Stimulated activated CD4-positive, alpha-beta T cell treated with anti-CD3 and anti-CD28 coated beads, Interleukin-15, amount 100 ng/mL, for 24 hours (primary cell): ENCODE measurements around the gene NEK7.
"Not testable (repeated sequence)": the region's sequence is repeated elsewhere in the genome, so short reads cannot be mapped to it uniquely, and the experiment has no call there.

ENCODE experiments used
- DNase-seq: peaks from one replicate; pipeline ENCODE4 v3.0.0-alpha.2; 2020

NEK7 gene

DNA sequence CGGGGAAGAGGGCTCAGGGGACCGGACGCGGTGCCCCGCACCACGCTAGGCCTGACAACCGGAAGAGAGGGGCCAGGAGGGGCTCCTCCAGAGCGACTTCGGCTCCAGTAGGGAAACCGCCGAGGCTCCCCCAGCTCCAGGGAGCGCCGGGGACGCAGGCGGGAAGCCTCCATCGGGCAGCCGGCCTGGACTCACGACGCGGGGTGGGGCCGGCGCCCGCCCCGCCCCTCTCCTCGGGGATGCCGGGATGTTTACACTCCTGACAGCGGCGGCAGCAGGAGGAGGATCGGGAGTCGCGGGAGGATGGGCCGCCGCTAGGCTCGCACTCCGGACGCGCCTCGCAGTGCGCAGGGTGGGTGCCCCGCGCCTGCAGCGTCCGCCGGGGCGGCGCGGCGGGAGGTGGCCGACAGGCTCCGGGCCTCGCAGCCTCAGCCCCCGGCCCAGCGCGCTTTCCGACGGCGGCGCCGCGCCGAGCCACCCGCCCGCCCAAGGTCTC is at the start of gene NEK7:
TSS of gene NEK7 (plus strand) at position 254 of the 496 bp plus-strand sequence. CDS start 75,583 bp downstream, outside the sequence.
- DNase-seq: peak; percentile 80

GRCh38 chr1:198107091-198107501 is 49.7 kb upstream of the NEK7 start:
- no peak for DNase-seq

- no peak for DNase-seq
Observed at GRCh38 chr1:198108636-198109370, 48.0 kb upstream of the NEK7 start.

GRCh38 chr1:198109371-198109715 is 47.5 kb upstream of the NEK7 start:
- DNase-seq: no peak

DNA sequence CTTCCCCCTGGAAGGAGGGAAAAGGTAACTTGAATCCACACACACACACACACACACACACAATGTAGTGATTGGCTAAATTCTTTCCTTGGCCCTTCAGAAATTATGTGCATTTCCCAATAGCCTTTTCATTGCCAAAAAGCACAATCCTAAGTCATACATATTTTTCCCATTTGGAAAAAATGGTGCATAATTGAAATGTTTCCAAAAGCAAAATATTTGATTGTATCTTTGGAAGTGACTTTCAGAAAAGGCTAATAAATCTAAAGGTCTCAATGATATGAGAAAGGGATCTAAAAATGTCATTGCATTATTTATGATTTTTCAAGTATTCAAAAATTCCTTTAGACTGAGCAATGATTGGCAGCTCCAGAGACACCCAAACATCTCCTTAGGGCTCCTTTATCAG is 43.5 kb upstream of the NEK7 start:
- no peak for DNase-seq

GRCh38 chr1:198116069-198116468 is 40.7 kb upstream of the NEK7 start:
- DNase-seq: no peak

DNA sequence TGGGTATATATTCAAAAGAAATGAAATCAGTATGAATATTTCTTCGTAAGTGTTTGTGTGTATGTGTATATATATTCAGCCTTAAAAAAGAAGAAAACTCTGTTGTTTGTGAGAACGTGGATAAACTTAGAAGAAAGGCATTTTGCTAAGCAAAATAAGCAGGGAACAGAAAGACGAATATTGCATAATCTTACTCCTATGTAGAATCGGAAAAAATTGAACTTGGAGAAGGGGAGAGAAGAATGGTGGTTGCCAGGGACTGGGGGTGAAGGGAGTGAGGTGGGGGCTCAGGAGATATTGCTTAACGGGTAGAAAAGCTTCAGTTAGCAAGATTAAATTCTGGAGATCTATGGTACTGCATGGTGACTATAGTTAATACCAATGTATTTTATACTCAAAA is 40.3 kb upstream of the NEK7 start:
- no peak for DNase-seq

DNA sequence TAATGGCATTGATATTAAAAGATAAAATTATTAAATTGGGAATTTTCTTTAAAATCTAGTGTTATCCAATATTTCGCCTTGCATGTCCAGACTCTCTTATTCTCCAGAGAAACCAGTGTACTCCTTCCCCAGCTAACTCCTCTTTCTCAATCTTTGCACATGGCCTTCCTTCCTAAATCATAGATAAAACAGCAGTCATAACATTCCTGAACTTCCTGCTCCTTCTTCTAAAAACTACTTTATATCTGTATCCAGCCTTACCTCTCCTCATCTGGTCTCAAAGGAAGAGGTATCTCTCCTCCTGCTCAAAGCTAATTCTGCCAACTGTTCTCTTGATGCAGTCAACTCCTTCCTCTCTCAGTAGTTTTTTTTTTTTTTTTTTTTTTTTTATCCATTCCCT is 39.5 kb upstream of the NEK7 start:
- DNase-seq: no peak

DNA sequence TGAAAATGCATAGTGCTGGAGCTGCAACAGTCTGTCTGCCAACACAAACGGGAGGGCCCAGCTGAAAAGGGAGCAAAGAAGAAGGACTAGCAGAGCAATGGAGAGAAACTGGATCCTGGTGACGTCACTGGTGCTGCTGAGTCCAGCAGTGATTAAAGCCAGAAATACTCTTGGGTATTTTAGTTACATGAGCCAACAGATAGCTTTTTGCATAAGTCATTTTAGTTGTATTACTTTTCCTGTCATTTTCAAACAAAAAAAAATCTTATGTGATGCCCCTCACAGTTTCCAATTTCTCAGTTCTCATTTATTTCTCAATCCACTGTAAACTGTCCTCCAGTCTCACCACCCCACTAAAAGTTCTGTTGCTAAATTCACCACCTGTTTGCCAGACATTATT is 38.7 kb upstream of the NEK7 start:
- no peak for DNase-seq

DNA sequence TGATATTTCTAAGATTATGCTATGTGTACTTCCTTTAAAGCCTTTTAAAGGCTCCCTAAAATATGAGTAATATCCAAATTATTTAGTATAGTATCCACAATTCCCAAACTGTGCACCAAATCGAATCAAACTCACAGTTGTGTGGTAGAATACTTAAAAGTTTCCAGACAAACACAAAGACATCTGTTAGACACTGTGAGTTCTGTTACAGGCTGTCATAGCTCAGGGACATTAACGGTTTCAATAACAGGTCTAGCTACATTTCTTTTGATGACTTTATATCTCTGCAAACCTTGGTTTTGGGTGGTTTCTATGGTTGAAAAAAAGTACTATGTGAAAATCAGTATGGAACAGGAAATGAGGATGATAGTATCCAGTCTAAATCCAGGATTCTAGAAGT is 36.9 kb upstream of the NEK7 start:
- DNase-seq: no peak

DNA sequence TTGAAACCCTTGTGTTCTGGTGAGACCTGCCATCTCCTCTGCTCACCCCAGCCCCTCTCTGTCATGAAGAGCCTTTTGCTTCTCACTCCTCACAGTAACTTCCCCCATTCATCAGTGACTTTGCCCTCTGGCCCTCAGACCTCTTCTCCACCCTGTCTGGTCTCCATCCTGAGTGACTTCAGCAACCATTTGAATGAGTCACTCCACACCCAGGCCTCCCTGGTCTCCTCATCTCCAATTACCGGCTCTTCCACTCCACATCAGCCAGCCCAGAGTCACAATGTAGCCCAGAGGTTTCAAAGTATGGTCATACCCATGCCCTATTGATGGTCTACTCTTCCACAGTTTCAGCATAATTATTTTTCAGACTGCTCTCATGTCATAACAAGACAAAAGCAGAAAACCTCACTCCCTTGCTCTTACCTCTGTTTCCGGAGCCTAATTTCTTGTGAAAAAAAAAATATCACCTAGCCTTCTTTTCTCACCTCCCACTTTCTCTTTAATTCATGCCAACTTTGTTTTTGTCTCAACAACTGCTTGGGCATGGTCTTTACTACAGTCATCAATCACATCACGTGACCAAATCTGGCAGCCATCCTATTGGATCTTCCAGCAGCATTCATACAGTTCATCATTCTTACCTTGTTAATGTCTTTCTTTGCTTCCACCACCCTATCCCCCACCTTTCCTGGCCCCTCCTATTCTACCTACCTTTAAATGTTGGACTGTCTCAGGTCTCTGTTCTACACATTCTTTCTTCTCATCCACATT is 35.6 kb upstream of the NEK7 start:
- DNase-seq: no peak

- DNase-seq: no peak
Observed at GRCh38 chr1:198122693-198123092, 34.1 kb upstream of the NEK7 start.

- no peak for DNase-seq
Observed at GRCh38 chr1:198123133-198123532, 33.7 kb upstream of the NEK7 start.

DNA sequence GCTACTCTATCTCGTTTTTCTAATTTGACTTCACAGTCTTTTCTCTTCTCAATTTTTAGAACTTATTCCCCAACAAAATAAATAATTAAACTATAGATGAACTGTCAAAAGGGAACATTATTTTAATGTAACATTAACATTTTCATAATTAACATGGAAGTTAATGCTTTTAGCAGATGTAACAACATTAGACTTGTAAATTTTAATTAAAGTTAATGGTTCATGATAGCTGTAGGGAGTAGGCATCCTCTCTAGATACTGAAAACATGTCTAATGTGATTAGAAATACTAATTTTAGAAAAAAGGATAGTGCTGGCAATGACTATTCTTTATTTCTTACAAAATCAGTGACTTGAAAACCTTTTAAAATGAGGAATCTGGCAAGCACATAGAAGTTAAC is 32.1 kb upstream of the NEK7 start:
- DNase-seq: no peak

- DNase-seq: no peak
Observed at GRCh38 chr1:198125995-198126735, 30.6 kb upstream of the NEK7 start.

DNA sequence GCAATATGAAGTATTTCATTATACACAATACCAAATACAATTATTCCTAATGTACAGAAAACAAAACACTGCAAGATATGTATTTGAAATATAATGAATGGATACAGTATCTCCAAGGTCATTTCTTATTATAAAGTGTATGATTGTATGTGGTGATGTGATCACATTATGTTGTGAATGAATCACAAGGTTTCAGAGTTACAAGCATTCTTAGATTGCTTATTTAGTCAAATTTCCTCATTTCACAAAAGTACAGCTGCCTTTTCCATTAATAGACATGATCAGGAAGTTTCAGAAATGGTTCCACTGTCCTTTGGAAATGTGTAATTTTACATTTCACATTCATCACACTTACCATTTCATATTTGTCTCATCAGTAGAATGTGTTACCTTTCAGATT is 28.3 kb upstream of the NEK7 start:
- no peak for DNase-seq

DNA sequence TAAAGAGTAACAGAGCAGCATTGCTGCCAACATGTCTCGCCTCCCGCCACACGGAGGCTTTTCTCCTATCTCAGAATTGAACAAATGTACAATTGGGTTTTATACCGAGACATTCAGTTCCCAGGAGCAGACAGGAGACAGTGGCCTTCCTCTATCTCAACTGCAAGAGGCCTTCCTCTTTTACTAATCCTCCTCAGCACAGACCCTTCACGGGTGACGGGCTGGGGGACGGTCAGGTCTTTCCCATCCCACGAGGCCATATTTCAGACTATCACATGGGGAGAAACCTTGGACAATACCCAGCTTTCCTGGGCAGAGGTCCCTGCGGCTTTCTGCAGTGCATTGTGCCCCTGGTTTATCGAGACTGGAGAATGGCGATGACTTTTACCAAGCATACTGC is 26.7 kb upstream of the NEK7 start:
- not testable (repeated sequence) for DNase-seq

- DNase-seq: no peak
Observed at GRCh38 chr1:198132060-198132781, 24.6 kb upstream of the NEK7 start.

- DNase-seq: no peak
Observed at GRCh38 chr1:198134252-198134651, 22.5 kb upstream of the NEK7 start.

- DNase-seq: no peak
Observed at GRCh38 chr1:198135366-198135765, 21.4 kb upstream of the NEK7 start.

DNA sequence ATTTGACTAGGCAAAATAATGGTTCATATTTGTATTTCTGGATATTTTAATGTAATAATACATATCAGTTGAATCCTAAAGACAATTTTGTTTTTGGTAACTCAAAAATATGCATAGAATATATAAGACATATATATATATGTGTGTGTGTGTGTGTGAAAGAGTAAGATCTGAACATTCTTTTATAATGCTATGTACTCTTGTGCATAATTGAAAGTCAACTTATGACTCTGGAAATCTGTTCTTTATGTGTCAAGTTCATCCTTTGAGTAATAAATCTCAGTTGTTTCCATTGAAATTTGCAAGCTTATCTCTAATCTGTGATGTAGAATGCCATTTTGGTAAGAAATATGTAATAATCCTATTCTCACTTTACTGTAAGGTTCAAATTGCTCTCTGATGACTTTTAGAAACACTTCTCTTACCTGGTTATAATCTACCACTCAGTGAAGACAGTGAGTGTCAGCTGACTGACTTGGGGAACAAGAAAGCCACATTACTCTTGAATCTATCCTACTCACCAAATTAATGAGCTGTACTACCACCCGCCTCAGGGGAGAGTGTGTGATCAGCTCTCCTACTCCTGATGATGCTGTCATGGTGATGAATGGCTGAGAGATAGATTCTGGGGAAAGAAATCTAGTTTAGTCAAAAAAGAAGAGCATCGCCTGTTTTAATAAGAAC is 15.0 kb upstream of the NEK7 start:
- DNase-seq: no peak

GRCh38 chr1:198143797-198144196 is 13.0 kb upstream of the NEK7 start:
- no peak for DNase-seq
